Midbrain (tissue), 1 donor: ENCODE results near the gene LCMT1.
"Not testable (repeated sequence)": the region's sequence is repeated elsewhere in the genome, so short reads cannot be mapped to it uniquely, and the experiment has no call there.

Source experiments
- DNase-seq: peaks from one replicate; lab custom pipeline; 2025; lab: John Stamatoyannopoulos, UW

Gene LCMT1

GRCh38 chr16:25094596-25094995, 16.9 kb upstream of the LCMT1 start:
- no peak for DNase-seq

GRCh38 chr16:25095636-25096035, 15.9 kb upstream of the LCMT1 start:
- no peak for DNase-seq

- no peak for DNase-seq
Observed at GRCh38 chr16:25097276-25097975, 14.1 kb upstream of the LCMT1 start.

DNA sequence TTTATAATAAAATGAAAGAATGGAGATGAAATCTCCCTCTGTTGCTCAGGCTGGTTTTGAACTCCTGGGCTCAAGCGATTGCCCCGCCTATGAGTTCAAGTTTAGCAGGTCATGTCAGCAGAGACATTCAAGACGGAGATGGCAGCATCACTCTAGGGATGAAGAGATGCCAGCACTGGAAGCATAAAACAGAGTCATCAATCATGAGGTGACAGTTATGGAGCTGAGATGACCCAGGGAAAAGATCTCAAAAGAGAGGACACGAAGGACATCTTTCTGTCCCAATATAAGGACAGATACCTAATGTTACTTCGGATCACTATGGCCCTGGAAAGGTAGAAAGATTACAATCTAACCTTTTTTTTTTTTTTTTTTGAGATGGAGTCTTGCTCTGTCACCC, 11.0 kb upstream of the LCMT1 start:
- no peak for DNase-seq

GRCh38 chr16:25106567-25107465, 4.7 kb upstream of the LCMT1 start:
- DNase-seq, result peak; percentile 96

- no peak for DNase-seq
Observed at GRCh38 chr16:25107466-25107792, 4.1 kb upstream of the LCMT1 start.

DNA sequence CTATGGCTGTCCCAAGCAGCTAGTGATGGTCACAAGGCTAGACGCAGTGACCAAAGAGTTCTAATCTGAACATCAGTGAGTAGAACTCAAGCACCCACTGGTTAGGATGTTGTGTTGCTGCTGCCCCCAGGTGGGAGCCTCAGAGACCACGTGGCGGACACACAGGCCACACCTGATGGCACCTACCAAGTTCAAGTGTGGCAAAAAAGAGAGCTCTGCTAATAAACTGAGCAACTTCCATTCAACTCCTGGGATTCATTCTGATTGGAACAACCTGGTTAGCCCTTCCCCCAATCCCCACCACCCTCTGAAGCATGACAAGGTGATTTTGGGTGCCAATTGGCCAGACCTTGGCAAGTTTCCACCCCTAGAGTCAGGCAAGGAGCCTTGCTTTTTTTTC, 3.5 kb upstream of the LCMT1 start:
- DNase-seq, result no peak

DNA sequence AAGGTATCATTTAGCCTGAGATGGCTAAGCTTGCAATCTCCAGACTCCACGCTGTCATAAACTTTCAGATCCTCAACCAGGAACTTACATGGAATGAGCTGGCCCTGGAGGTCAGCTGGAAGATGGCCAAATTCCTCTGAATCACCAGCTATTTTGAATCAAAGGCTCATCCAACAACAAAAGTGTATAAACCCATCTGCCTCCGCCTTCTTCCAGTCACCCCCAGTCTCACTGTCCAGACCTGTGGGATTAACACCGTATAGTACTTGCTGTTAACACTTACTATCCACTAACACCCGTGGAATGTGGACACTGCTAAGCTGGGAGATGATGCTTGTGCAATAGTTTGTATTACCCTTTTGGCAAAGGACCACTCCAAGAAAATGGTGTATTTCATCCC, 1.9 kb upstream of the LCMT1 start:
- no peak for DNase-seq

DNA sequence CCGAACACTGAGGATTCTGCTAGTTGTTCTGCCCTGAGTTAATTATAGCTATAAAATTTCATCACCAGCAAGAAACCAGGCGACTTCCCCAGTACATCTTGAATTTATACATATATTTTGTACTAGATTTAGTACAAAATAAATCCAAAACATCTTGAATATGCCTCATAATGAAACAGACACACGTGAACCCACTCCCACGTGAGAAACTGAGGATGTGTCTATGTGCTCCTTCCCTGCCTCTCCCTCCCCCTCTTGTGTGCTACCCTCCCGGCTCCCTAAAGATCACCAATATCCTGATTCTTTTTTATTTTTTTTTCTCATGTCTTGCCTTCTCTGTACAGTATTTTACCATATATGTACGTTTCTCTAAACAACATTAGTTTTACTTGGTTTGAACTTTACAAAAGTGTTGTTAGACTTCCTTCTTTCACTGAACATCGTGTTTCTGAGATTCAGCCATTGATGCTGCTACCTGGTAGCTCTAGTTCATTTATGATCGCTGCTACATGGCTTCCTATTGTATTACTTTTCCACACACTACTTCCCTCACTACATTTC, 1.1 kb upstream of the LCMT1 start:
- no peak for DNase-seq

DNA sequence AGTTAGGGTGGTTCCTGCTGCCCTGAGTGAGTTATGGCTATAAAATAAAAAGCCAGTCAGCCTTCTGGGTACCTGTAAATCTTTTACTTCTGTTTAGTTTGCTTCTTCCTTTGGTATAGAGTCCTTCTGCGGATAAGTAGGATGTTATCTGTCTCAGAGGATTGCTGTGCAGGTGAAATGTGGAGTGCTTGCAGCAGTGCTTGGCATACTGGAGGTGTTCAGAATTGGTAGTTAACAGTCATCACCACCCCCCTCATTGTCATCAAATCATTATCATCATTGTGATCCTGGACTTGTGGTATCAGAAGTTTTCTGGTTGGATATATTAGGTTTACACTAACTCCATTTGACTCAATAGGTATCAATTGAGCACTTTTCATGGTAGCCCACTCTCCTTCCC, 2.6 kb downstream of the LCMT1 start:
- no peak for DNase-seq

- DNase-seq, result no peak
Observed at GRCh38 chr16:25118851-25119578, 7.5 kb downstream of the LCMT1 start.

DNA sequence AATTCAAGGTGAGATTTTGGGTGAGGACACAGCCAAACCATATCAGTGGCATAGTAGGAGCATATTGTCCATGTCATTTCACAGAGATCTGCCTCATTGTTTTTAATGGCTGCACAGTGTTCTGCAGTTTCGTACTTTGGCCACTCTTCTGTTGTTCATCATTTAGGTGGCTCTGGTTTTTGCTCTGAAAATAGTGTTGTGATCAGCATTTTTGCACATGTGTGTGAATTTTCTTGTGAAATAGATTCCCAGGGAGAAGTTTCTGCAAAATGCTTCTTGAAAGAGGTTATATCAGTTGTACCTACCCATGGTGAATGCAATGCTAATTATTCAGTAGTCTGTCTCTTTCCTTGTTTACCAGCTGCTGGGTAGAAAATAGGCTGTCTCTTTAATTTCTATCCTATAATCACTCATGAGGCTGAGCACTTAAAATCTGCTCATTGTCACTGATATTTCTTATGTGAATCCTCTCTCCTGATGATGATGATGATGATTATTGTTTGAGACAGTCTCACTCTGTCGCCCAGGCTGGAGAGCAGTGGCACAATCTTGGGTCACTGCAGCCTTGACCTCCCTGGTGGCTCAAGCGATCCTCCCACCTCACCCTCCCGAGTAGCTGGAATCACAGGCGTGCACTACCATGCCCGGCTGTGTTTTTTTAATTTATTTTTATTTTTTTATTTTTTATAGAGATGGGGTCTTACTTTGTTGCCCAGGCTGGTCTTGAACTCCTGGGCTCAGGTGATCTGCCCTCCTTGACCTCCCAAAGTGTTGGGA, 10.5 kb downstream of the LCMT1 start:
- no peak for DNase-seq

DNA sequence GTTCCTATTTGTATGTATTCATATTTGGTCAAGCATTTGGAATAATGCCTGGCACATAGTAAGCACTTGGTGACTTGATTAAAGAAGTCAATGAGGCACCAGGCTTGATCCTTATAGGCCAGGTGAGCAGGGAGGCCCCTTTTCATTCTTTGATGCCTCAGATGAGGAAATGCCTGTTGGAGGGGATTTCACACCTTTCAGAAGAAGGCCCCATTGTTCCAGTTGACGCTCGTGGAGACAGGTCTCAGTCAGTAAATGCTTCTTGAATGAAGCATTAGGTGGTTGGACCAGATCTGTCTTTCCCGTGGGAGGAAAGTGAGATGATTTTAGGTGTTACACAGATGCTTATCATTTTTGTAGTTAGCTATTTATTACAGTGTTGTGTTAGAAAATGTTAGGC, 13.0 kb downstream of the LCMT1 start:
- DNase-seq, result no peak

- not testable (repeated sequence) for DNase-seq
Observed at GRCh38 chr16:25126086-25126666, 14.6 kb downstream of the LCMT1 start.

GRCh38 chr16:25126820-25127232, 15.3 kb downstream of the LCMT1 start:
- DNase-seq, result no peak

DNA sequence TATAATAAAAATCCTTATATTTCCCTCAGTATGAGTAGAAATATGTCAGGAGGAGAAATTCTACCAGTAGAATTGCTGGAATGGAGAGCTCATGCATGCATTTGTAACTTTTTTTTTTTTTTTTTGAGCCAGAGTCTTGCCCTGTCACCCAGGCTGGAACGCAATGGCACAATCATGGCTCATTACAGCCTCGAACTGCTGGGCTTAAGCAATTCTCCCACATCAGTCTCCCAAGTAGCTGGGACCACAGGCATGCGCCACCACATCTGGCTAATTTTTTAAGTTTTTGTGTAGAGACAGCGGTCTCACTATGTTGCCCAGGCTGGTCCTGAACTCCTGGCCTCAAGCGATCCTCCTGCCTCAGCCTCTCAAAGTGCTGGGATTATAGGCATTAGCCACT, 21.2 kb downstream of the LCMT1 start:
- DNase-seq, result not testable (repeated sequence)

DNA sequence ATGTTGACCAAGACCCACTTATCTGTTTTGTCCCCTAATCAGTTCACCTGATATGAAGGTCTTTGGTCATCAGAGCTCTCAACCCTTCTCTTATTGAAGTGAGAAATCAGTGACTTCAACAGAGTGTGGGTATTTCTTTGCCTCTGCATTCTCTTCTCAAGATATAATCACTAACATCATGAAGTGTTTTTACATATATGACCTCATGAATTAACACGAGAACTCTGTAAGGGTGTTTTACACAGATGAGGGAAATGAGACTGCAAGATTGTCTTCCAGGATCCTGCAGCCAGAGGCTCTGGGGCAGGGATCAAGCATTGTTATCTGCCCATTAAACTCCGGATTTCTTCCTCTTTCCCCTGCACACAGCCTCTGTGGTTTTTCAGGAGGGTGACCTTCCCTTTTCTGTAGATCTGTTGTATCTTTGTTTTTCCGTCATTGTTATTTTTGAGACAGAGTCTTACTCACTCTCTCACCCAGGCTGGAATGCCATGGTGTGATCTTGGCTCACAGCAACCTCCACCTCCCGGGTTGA, 22.7 kb downstream of the LCMT1 start:
- DNase-seq, result no peak

DNA sequence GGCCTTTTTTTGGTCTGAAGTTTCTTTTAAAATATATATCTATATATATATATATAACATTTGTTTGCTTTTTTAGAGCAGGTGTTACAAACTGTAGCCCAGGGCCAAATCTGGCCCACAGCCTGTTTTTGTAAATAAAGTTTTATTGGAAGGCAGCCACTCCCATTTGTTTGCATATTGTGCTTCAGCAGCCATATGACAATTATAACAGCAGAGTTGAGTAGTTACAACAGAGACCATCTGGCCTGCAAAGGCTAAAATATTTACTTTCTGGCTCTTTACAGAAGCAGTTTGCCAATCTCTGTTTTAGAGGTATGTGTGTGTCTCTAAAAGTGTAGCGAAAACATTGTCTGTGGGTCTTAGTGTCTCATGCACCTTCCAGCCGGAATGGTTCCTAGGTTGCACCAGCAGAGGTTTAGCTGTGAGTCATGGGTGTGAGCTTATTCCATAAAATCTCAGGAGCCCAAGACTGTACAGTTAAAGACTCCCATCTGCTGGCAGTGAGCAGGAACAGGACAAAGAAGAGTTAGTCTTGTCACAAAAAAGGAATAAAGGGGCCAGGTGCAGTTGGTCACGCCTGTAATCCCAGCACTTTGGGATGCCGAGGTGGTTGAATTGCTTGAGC, 23.8 kb downstream of the LCMT1 start:
- DNase-seq, result no peak

GRCh38 chr16:25138130-25138529, 26.6 kb downstream of the LCMT1 start:
- DNase-seq, result no peak

DNA sequence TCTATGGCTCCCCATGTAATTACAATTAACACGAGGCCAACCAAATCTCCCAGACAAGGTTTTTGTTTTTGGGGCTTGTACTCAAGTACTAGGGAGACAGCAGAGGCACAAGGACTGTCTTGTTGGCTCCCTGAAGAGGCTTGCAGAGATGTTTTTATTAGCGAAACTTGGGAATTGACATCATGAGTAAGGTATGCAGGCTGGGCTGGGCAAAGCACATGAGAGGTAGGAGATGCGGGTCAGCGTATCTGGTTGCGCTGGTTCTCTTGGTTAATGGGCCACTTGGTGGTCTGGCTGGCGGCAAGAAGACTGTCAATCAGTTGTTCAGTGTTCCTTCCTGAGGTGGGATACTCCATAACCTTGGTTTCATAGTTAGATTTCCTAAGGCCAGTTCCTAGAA, 28.9 kb downstream of the LCMT1 start:
- DNase-seq, result no peak

GRCh38 chr16:25141648-25142047, 30.1 kb downstream of the LCMT1 start:
- DNase-seq, result no peak
